T-cell (primary cell): ENCODE data around the gene LEFTY2. TPM values are rescaled to one million over a fixed set of nuclear protein-coding genes. Genes with fewer than 3 reads are reported as not detected.
A peak's percentile ranks its signal among the peaks of the same experiment; 100 is the strongest.

ENCODE experiments used
- ATAC-seq, 4 experiments: fragments of 200-7000 bp in 3 of 4; fragments of 150-1000 bp in 1 of 4; cut with Tn5 transposase; replicated peaks in 1 of 4; 1 replicate in 3 of 4; 2 replicates in 1 of 4; pipeline ENCODE4 v1.10.0; 2021; ENCODE audit warnings: moderate library complexity in 3 of 4, mild to moderate bottlenecking in 2 of 4, moderate number of reproducible peaks in 1 of 4
- CTCF ChIA-PET, 2 donors: fragments of 300-600 bp; sonication (Branson Sonifier 250); formaldehyde crosslinking; loops; one replicate each; lab custom pipeline; 2022; ENCODE audit warnings: antibody characterized with exemption in 2 of 2; lab: Charles Lee
- POLR2A ChIA-PET, 2 donors: fragments of 300-600 bp; sonication (Branson Sonifier 250); formaldehyde crosslinking; loops; one replicate each; lab custom pipeline; 2022; ENCODE audit warnings: antibody characterized with exemption in 2 of 2; lab: Charles Lee
- DNase-seq, 35 experiments: peaks; one replicate each; pipeline versions ENCODE4 v3.0.0 to v3.0.0-alpha.2; 2013 to 2023
- H3K27ac ChIP-seq: one replicate; pipeline ENCODE4 v1.5.1; 2013; ENCODE audit warnings: low read length
- H3K27me3 ChIP-seq, 2 experiments: replicated peaks in 1 of 2; 1 replicate in 1 of 2; 2 replicates in 1 of 2; pipeline versions ENCODE4 v1.6.1 to v1.7.0; 2013; ENCODE audit warnings: low read length in 1 of 2, mixed read lengths in 1 of 2; ENCODE audit not compliant: control insufficient read depth in 2 of 2, insufficient read depth in 2 of 2; ENCODE audit errors: extremely low read depth in 1 of 2
- H3K36me3 ChIP-seq, 2 donors: 1 replicate in 1 of 2; 2 replicates in 1 of 2; pipeline versions ENCODE4 v1.6.1 to v1.7.0; 2013; ENCODE audit warnings: low read length in 1 of 2; ENCODE audit not compliant: control insufficient read depth in 2 of 2, insufficient read depth in 1 of 2; ENCODE audit errors: extremely low read depth in 1 of 2
- H3K4me1 ChIP-seq, 2 experiments: 1 replicate in 1 of 2; 2 replicates in 1 of 2; pipeline versions ENCODE4 v1.6.1 to v1.7.0; 2013; ENCODE audit warnings: low read length in 2 of 2, mixed read lengths in 1 of 2; ENCODE audit not compliant: insufficient read depth in 2 of 2, control insufficient read depth in 1 of 2; ENCODE audit errors: extremely low read depth in 1 of 2
- H3K4me3 ChIP-seq, 2 donors: 1 replicate in 1 of 2; 2 replicates in 1 of 2; pipeline versions ENCODE4 v1.5.1 to v1.7.0; 2013; ENCODE audit warnings: mild to moderate bottlenecking in 2 of 2, low read length in 1 of 2, moderate library complexity in 1 of 2; ENCODE audit not compliant: control insufficient read depth in 1 of 2; ENCODE audit errors: extremely low read depth in 1 of 2
- H3K9me3 ChIP-seq: 2 replicates; pipeline ENCODE4 v1.7.0; 2013
- H3K27ac Mint-ChIP-seq, 2 donors: one replicate each; pipeline ENCODE4 v1.8.0; 2020 to 2021; ENCODE audit warnings: mild to moderate bottlenecking in 2 of 2, mixed read lengths in 2 of 2
- H3K27me3 Mint-ChIP-seq, 2 donors: one replicate each; pipeline ENCODE4 v1.8.0; 2021 to 2022; ENCODE audit warnings: mixed read lengths in 2 of 2
- H3K36me3 Mint-ChIP-seq: one replicate; pipeline ENCODE4 v1.8.0; 2021; ENCODE audit warnings: mixed read lengths
- H3K4me1 Mint-ChIP-seq, 3 donors: one replicate each; pipeline ENCODE4 v1.8.0; 2020 to 2022; ENCODE audit warnings: mixed read lengths in 3 of 3, mild to moderate bottlenecking in 1 of 3
- H3K4me3 Mint-ChIP-seq, 3 donors: one replicate each; pipeline ENCODE4 v1.8.0; 2020 to 2022; ENCODE audit warnings: mild to moderate bottlenecking in 3 of 3, mixed read lengths in 3 of 3, moderate library complexity in 3 of 3
- H3K9me3 Mint-ChIP-seq, 3 donors: one replicate each; pipeline ENCODE4 v1.8.0; 2020 to 2022; ENCODE audit warnings: mixed read lengths in 3 of 3
- WGBS: methylation state at CpG from one replicate; pipeline ENCODE4 v1.1.5; 2013; ENCODE audit warnings: missing lambda C conversion rate; ENCODE audit not compliant: insufficient coverage; 5-methylcytosine and 5-hydroxymethylcytosine counted together
- total RNA-seq, 35 experiments: library from RNA in 6 of 35; stranded (reverse) in 6 of 35; fragments of 120-200 nt in 1 of 35; gene quantifications; one replicate each; pipeline versions ENCODE4 v1.2.1 to v1.2.4 and lab custom pipeline; 2013 to 2026

LEFTY2 gene
- total RNA-seq, 5 donors from 2014 or later (not counting 1 experiment from before 2014, with no cell fraction given), result 0.16 TPM; not detected in 4

DNA sequence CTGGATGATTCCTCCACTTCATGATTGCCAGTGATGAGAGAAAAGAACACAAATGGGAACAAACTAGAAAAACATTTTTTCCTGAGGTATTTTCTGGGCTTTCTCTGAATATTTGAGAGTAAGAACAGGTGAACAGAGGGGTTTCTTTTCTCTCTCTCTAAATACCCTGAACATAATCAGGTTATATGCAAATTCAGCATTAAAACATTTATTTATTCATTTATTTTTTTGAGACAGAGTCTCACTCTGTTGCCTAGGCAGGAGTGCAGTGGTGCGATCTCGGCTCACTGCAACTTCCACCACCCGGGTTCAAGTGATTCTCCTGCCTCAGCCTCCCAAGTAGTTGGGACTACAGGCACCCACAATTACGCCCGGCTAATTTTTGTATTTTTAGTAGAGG is 5.8 kb upstream of the LEFTY2 start:
- 100% methylated on average over 2 of the region's 5 CpGs for WGBS
- Histone ChIP-seq H3K27me3 (peaks cover 0 to 19% of the 10 kb centered on the region in 2 experiments), H3K27ac (no peak overlapping the region), H3K36me3 (no peaks in the 10 kb centered on the region), H3K4me1 (peaks cover 2 to 13% of the 10 kb centered on the region in 2 experiments), H3K9me3 (no peaks in the 10 kb centered on the region), H3K4me3 (no peak overlapping the region)
- Mint-ChIP-seq H3K4me3 (no peak overlapping the region), H3K4me1 (peaks cover 10 to 15% (median 11%) of the 10 kb centered on the region in 3 donors), H3K9me3 (no peaks in the 10 kb centered on the region), H3K27ac (no peak overlapping the region), H3K36me3 (no peaks in the 10 kb centered on the region), H3K27me3 (peaks cover 7 to 15% of the 10 kb centered on the region in 2 donors)
- no peak for DNase-seq
- no peak for ATAC-seq
- POLR2A ChIA-PET, result no interaction called here
- CTCF ChIA-PET, result no interaction called here

DNA sequence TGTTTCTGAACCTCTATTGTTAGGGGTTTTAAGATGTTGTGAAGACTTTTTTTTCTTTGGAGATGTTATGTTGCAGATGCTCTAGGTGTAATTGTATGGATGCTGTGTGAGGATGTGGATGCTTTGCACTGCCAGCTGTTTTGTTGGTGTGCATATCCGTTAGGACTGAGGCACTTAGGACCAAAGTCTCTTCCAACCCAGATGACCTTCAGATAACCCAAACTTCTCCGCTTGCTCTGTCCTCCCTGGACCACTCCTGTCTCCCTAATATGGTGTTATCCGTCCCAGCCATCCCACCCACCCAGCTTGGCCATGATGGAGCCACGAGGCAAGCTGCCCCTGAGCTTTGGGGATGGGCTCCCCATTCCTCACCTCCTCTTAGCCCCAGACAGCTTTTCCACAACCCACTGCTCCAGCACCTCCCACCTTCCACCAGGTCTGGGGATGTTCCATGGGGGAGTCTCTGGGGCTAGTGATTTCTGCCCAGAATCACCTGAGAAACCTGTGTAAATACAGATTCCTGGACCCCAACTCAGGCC is 5.1 kb upstream of the LEFTY2 start:
- no peak for ATAC-seq

DNA sequence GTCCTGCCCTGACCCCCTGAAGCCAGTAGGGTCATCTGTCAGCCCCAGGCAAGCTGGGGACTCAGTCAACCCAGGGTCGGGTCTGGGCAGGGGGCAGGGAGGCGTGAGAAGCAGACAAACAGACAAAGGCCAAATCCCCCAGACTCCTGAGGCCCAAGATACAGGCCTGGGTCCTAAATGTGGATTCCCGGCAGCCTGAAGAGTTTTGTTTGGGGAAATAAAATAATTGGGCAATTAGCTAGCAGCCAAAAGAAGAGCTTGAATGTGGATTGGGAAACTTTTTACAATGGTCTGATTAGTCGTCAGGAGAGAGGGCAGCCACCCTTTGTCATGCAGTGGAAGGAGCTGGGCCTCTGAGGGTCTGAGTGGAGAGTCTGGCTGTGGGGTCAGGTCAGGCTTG is 4.5 kb upstream of the LEFTY2 start:
- H3K27me3 Mint-ChIP-seq, result peaks cover under 1 to 13% of the 10 kb centered on the region in 2 donors
- H3K27ac Mint-ChIP-seq, result no peak overlapping the region
- ChIA-PET POLR2A (no interaction called here), CTCF (interaction anchor here in 1 of 2 donors (1.1 kb wide), 1 partner anchor 18 kb away, joined by 3 read pairs; no protein-coding TSS in a partner anchor)
- H3K27me3 ChIP-seq, result peaks cover 0 to 13% of the 10 kb centered on the region in 2 experiments
- peaks cover 10 to 15% (median 11%) of the 10 kb centered on the region in 3 donors for H3K4me1 Mint-ChIP-seq
- H3K36me3 ChIP-seq, result no peaks in the 10 kb centered on the region
- H3K36me3 Mint-ChIP-seq, result no peaks in the 10 kb centered on the region
- WGBS, result 94% methylated on average over 2 of the region's 4 CpGs
- H3K9me3 ChIP-seq, result no peaks in the 10 kb centered on the region
- ATAC-seq (no peak), DNase-seq (no peak)
- no peak overlapping the region for H3K4me3 ChIP-seq
- H3K4me1 ChIP-seq, result peaks cover 2 to 13% of the 10 kb centered on the region in 2 experiments
- H3K4me3 Mint-ChIP-seq, result no peak overlapping the region
- no peaks in the 10 kb centered on the region for H3K9me3 Mint-ChIP-seq
- no peak overlapping the region for H3K27ac ChIP-seq

More for the DNA sequence above, 5.1 kb upstream of the LEFTY2 start:
- Mint-ChIP-seq H3K36me3 (no peaks in the 10 kb centered on the region), H3K27ac (no peak overlapping the region), H3K4me1 (peaks cover 10 to 15% (median 11%) of the 10 kb centered on the region in 3 donors), H3K9me3 (no peaks in the 10 kb centered on the region), H3K27me3 (peaks cover 6 to 15% of the 10 kb centered on the region in 2 donors), H3K4me3 (no peak overlapping the region)
- Histone ChIP-seq H3K27ac (no peak overlapping the region), H3K36me3 (no peaks in the 10 kb centered on the region), H3K27me3 (peaks cover 0 to 18% of the 10 kb centered on the region in 2 experiments), H3K4me3 (no peak overlapping the region), H3K4me1 (peaks cover 2 to 13% of the 10 kb centered on the region in 2 experiments), H3K9me3 (no peaks in the 10 kb centered on the region)
- ChIA-PET POLR2A (no interaction called here), CTCF (interaction anchor here in 1 of 2 donors (1.1 kb wide), 1 partner anchor 17 kb away, joined by 3 read pairs; no protein-coding TSS in a partner anchor)
- no peak for DNase-seq
- 79% methylated on average over 3 of the region's 4 CpGs for WGBS

DNA sequence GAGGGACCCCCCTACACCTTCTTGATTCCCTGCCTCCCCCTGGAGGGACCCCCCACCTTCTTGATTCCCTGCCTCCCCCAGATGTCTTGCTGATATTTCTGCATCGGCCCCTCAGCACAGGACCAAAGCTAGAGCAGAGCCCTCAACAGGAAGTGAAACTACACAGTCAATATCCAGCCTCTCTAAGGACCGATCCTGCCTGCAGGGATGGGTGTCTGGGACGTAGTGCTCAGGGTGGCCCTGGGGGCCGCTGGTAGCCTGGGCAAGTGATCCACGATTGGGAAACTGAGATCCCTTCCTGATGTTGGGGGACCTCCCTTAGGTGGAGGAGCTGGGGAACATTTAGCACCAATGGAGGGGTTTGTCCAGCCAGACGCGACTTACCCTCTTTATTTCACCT is 3.9 kb upstream of the LEFTY2 start:
- H3K27ac Mint-ChIP-seq, result no peak overlapping the region
- H3K27me3 Mint-ChIP-seq, result peaks cover 0 to 8% of the 10 kb centered on the region in 2 donors
- ChIA-PET POLR2A (no interaction called here), CTCF (interaction anchor here in 1 of 2 donors (1.1 kb wide), 1 partner anchor 19 kb away, joined by 3 read pairs; no protein-coding TSS in a partner anchor)
- H3K36me3 Mint-ChIP-seq, result no peaks in the 10 kb centered on the region
- Histone ChIP-seq H3K4me3 (no peak overlapping the region), H3K36me3 (no peaks in the 10 kb centered on the region), H3K4me1 (peaks cover 2 to 13% of the 10 kb centered on the region in 2 experiments), H3K27ac (no peak overlapping the region), H3K27me3 (peaks cover 0 to 10% of the 10 kb centered on the region in 2 experiments), H3K9me3 (no peaks in the 10 kb centered on the region)
- H3K4me3 Mint-ChIP-seq, result peak overlapping the region in 1 of 3 donors; percentile 56
- DNase-seq (no peak), ATAC-seq (peak; percentile 45 to 83 (median 66))
- peaks cover 10 to 18% (median 11%) of the 10 kb centered on the region in 3 donors for H3K4me1 Mint-ChIP-seq
- no peaks in the 10 kb centered on the region for H3K9me3 Mint-ChIP-seq
- WGBS, result 42% methylated on average over 2 of the region's 7 CpGs

DNA sequence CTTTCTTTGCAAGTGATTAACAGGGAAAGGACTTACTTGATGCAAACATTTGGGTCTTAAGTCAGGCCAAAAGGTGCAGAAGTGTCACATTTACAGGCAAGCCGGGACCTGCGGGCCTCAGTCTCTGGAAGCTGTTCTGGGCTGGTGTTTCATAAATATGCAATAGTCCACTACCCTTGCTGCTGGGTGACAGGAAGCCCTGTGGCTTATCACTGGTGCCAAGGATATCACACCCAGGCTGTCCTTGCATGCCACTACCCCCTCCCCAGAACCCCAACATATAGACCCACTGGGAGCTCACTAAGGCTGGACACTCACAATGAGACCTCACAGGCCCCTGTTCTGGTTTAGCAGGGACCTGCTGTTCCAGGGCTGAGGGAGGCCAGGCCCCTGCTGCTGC is 3.4 kb upstream of the LEFTY2 start:
- Histone ChIP-seq H3K9me3 (no peaks in the 10 kb centered on the region), H3K4me1 (peaks cover 2 to 13% of the 10 kb centered on the region in 2 experiments), H3K27me3 (peaks cover 0 to 7% of the 10 kb centered on the region in 2 experiments), H3K27ac (no peak overlapping the region), H3K36me3 (no peaks in the 10 kb centered on the region), H3K4me3 (no peak overlapping the region)
- POLR2A ChIA-PET, result no interaction called here
- no peak for ATAC-seq
- H3K9me3 Mint-ChIP-seq, result no peaks in the 10 kb centered on the region
- H3K27ac Mint-ChIP-seq, result no peak overlapping the region
- no peak for DNase-seq
- CTCF ChIA-PET, result no interaction called here
- no CpG with 5 or more reads among the region's 2 CpGs for WGBS
- peaks cover 10 to 18% (median 11%) of the 10 kb centered on the region in 3 donors for H3K4me1 Mint-ChIP-seq
- H3K36me3 Mint-ChIP-seq, result no peaks in the 10 kb centered on the region
- H3K4me3 Mint-ChIP-seq, result peak overlapping the region in 1 of 3 donors; percentile 56
- H3K27me3 Mint-ChIP-seq, result peaks cover 0 to 8% of the 10 kb centered on the region in 2 donors

DNA sequence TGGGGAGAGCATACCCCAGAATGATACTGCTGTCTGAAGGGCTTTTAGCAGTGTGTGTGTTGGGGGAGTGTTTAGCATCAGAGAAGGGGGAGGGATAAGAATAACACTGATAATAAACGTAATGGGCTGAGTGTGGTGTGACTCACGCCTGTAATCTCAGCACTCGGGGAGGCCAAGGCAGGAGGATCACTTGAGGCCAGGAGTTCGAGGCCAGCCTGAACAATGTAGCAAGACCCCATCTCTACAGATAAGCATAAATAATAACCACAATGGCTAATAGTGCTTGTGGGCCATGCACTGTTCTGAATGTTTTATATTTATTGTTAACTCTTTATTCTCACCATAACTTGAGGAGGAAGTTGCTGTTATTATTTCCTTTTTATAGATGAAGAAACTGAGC is 2.6 kb upstream of the LEFTY2 start:
- no peak for ATAC-seq
- Mint-ChIP-seq H3K4me3 (no peak overlapping the region), H3K4me1 (peaks cover 10 to 18% (median 11%) of the 10 kb centered on the region in 3 donors), H3K36me3 (no peaks in the 10 kb centered on the region), H3K27me3 (peaks cover 0 to 8% of the 10 kb centered on the region in 2 donors), H3K27ac (no peak overlapping the region), H3K9me3 (no peaks in the 10 kb centered on the region)
- Histone ChIP-seq H3K4me3 (no peak overlapping the region), H3K9me3 (no peaks in the 10 kb centered on the region), H3K27me3 (peaks cover 0 to 9% of the 10 kb centered on the region in 2 experiments), H3K36me3 (no peaks in the 10 kb centered on the region), H3K4me1 (peaks cover 2 to 13% of the 10 kb centered on the region in 2 experiments), H3K27ac (no peak overlapping the region)
- no CpG with 5 or more reads among the region's 4 CpGs for WGBS
- CTCF ChIA-PET, result no interaction called here
- POLR2A ChIA-PET, result no interaction called here
- no peak for DNase-seq
